Heart right ventricle (tissue), 16 donors: Measurements from ENCODE around the gene DHRS2. TPM values are rescaled to one million over a fixed set of nuclear protein-coding genes. Genes with fewer than 3 reads are reported as not detected.
"Not testable (repeated sequence)": the region's sequence is repeated elsewhere in the genome, so short reads cannot be mapped to it uniquely, and the experiment has no call there.

Experiments used
- ATAC-seq, 8 donors: fragments of 200-7000 bp; cut with Tn5 transposase; one replicate each; pipeline ENCODE4 v1.9.1; 2020; ENCODE audit warnings: mild to moderate bottlenecking in 8 of 8, moderate library complexity in 8 of 8, moderate number of reproducible peaks in 1 of 8
- DNase-seq, 2 donors: peaks; one replicate each; pipeline ENCODE4 v3.0.0-alpha.2; 2020
- H3K27ac ChIP-seq, 10 donors: fragments of 200-600 bp; sonication (generic) in 2 of 10; one replicate each; pipeline versions ENCODE4 v1.5.0 to v1.8.0; 2020 to 2022; ENCODE audit warnings: mild to moderate bottlenecking in 3 of 10
- H3K27me3 ChIP-seq, 7 donors: fragments of 200-600 bp; one replicate each; pipeline ENCODE4 v1.8.0; 2021 to 2022; ENCODE audit warnings: mild to moderate bottlenecking in 2 of 7
- H3K36me3 ChIP-seq, 9 donors: fragments of 200-600 bp; sonication (generic) in 1 of 9; one replicate each; pipeline versions ENCODE4 v1.5.0 to v1.8.0; 2020 to 2022; ENCODE audit warnings: mild to moderate bottlenecking in 2 of 9
- H3K4me1 ChIP-seq, 9 donors: fragments of 200-600 bp; sonication (generic) in 1 of 9; one replicate each; pipeline versions ENCODE4 v1.5.0 to v1.8.0; 2020 to 2022; ENCODE audit warnings: mild to moderate bottlenecking in 4 of 9
- H3K4me3 ChIP-seq, 10 donors: fragments of 200-600 bp; sonication (generic) in 2 of 10; one replicate each; pipeline versions ENCODE4 v1.5.0 to v1.8.0; 2020 to 2022; ENCODE audit warnings: mild to moderate bottlenecking in 7 of 10, moderate library complexity in 2 of 10
- H3K9me3 ChIP-seq, 11 donors: fragments of 200-600 bp in 10 of 11; sonication (generic) in 2 of 11; one replicate each; pipeline versions ENCODE4 v1.5.0 to v1.8.0; 2013 to 2022; ENCODE audit warnings: mild to moderate bottlenecking in 2 of 11, control low read depth in 1 of 11, moderate library complexity in 1 of 11
- WGBS, 2 donors: extraction: QIAGEN DNeasy Blood & Tissue Kit; methylation state at CpG; one replicate each; pipeline ENCODE4 v1.1.7; 2013; ENCODE audit warnings: inconsistent platforms in 1 of 2; 5-methylcytosine and 5-hydroxymethylcytosine counted together
- intact Hi-C, 10 donors: fragments of 100-400 bp; cut with DNase I; formaldehyde crosslinking; loops; one replicate each; pipeline versions ENCODE4 v1.11.1 to v1.14.2; 2022
- polyA plus RNA-seq, 2 donors: library from polyadenylated mRNA; stranded (reverse); fragments of 200-250 nt; gene quantifications; one replicate each; pipeline ENCODE4 v1.2.3, GENCODE V29; 2013
- total RNA-seq, 10 donors: library from RNA; stranded (reverse); fragmentation: NEBNext Ultra II Directional in 3 of 10; extraction: Animal tissue kit (Norgen Biotek cat#: 25700) in 3 of 10; gene quantifications; one replicate each; pipeline versions ENCODE4 v1.2.1 to v1.2.4, GENCODE V29; 2021 to 2023
- TF ChIP-seq, protein P1 (sequence below), 9 donors: fragments of 200-600 bp; sonication (generic) in 2 of 9; IDR thresholded peaks; one replicate each; pipeline versions ENCODE4 v1.5.0 to v1.8.0; 2021 to 2022; ENCODE audit warnings: antibody characterized with exemption in 9 of 9, mild to moderate bottlenecking in 5 of 9, moderate library complexity in 1 of 9
- donor health status: Arrhythmogenic right ventricular cardiomyopathy.
- donor health status: ischemic (EF 13 %, LVEDD 7.1; RV severe dilation, severe dysfunction).
- donor health status: healthy with polysubstance abuse.
- donor health status: DM: no; HTN: yes; CAD: no.
- donor health status: DM: no; HTN: no; CAD: no.
- donor health status: ischemic (EF 25% LVEDD 6.9; RV normal size, moderate dysfunction).
- donor health status: ischemic (EF 25% LVEDD 5.7; RV mildly dilated, moderate dysfunction).
- donor health status: healthy.
- donor health status: DM: yes; HTN: yes; CAD: no.
- donor health status: Ischemic cardiomyopathy.
- donor health status: ischemic (EF 35%, LVEDD 5.7; RV mildly dilated, moderate dysfunction).
- donor health status: nonischemic (EF 11% LVEDD 7.7; RV severe dilation, severe dysfunction).
- donor health status: DM: yes; HTN: yes; CAD: no.
- donor health status: PGD.
- donor health status: ischemic (EF 29% LVEDD 5.4; RV normal size, mild dysfunction).
- donor health status: nonischemic (EF 23%, LVEDD 6.1; RV moderate dilation, normal function).

DHRS2 gene
- total and polyA plus RNA-seq, 12 donors = 0.07 TPM; not detected in 11

DNA sequence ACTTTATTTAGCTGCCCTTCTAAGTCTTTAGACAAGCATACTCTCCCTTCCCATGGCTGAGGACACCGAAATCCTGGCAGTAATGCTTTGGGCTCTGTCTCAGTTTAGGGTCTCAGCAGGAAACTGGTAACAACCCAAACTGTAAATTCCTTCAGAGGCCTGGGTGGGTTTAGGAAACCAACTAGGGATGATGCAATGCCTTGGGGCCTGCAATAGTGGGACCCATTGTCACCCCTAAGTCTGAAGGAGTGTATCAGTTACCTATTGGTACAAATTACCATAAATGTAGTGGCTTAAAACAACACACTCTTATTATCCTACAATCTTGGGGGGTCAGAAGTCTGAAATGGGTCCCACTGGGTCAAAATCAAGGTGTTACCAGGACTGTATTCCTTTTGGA, 36.0 kb downstream of the DHRS2 start:
- Histone ChIP-seq H3K27ac (no peak overlapping the region), H3K4me1 (no peaks in the 10 kb centered on the region), H3K9me3 (no peaks in the 10 kb centered on the region), H3K27me3 (peaks cover 0 to 16% (median 0%) of the 10 kb centered on the region in 7 donors), H3K36me3 (no peaks in the 10 kb centered on the region), H3K4me3 (no peak overlapping the region)
- DNase-seq = no peak
- TF ChIP-seq, protein P1, sequence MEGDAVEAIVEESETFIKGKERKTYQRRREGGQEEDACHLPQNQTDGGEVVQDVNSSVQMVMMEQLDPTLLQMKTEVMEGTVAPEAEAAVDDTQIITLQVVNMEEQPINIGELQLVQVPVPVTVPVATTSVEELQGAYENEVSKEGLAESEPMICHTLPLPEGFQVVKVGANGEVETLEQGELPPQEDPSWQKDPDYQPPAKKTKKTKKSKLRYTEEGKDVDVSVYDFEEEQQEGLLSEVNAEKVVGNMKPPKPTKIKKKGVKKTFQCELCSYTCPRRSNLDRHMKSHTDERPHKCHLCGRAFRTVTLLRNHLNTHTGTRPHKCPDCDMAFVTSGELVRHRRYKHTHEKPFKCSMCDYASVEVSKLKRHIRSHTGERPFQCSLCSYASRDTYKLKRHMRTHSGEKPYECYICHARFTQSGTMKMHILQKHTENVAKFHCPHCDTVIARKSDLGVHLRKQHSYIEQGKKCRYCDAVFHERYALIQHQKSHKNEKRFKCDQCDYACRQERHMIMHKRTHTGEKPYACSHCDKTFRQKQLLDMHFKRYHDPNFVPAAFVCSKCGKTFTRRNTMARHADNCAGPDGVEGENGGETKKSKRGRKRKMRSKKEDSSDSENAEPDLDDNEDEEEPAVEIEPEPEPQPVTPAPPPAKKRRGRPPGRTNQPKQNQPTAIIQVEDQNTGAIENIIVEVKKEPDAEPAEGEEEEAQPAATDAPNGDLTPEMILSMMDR (IDR thresholded peaks at IDR 0.05) = no peak
- ATAC-seq = no peak
- intact Hi-C loops = no loop called here
- WGBS, 2 donors = 90 to 95% methylated on average over 1 of the region's 1 CpG

DNA sequence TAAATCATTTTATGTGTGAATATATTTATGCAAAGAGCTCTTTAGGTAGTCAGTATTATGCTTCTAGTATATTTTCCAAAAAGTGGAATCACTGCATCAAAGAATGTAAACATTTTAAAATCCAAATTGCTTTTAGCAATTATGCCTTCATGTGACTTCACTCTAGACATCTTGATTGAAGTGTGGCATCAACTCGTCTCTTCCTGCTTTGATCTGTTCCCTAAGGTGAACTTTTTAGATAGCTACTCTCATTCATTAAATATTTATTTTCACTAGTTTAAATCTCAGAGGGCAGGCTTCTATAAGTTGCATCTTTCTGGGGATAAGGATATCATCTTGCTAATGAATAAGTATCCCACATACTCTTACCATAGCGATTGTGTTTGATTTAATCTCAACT, 39.2 kb downstream of the DHRS2 start:
- H3K9me3 ChIP-seq = no peaks in the 10 kb centered on the region
- ATAC-seq = no peak
- WGBS, 2 donors = 67 to 74% methylated on average over 2 of the region's 2 CpGs
- intact Hi-C loops = no loop called here
- no peak for DNase-seq
- no peak overlapping the region for H3K27ac ChIP-seq
- peaks cover 0 to 16% (median 0%) of the 10 kb centered on the region in 7 donors for H3K27me3 ChIP-seq
- no peak overlapping the region for H3K4me3 ChIP-seq
- no peaks in the 10 kb centered on the region for H3K4me1 ChIP-seq
- no peaks in the 10 kb centered on the region for H3K36me3 ChIP-seq
- TF ChIP-seq, protein P1 (IDR thresholded peaks at IDR 0.05) = no peak

DNA sequence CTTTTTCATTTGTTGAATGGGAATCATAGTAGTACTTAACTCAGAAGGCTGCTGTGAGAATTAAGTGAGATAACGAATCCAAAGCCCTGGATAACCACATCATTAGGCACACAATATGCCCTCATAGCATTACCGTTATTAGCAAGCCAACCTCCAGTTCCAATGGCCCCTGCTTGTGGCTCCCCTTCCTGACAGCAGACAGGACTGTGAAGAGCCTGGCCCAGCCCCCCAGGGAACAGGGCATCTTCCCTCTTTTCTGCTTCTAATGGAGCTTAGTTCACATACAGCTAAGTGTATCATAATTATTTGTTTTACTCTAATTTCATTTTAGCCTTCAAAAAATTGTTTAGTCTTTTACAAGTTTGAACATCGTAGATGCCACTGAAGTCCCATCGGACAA, 39.7 kb downstream of the DHRS2 start:
- H3K9me3 ChIP-seq = no peaks in the 10 kb centered on the region
- no peak overlapping the region for H3K4me3 ChIP-seq
- ATAC-seq (no peak), DNase-seq (no peak)
- intact Hi-C loops = no loop called here
- no peaks in the 10 kb centered on the region for H3K36me3 ChIP-seq
- TF ChIP-seq, protein P1 (IDR thresholded peaks at IDR 0.05) = no peak
- H3K4me1 ChIP-seq = no peaks in the 10 kb centered on the region
- H3K27me3 ChIP-seq = peaks cover 0 to 16% (median 0%) of the 10 kb centered on the region in 7 donors
- WGBS, 2 donors = 83 to 92% methylated on average over 4 of the region's 4 CpGs
- no peak overlapping the region for H3K27ac ChIP-seq

DNA sequence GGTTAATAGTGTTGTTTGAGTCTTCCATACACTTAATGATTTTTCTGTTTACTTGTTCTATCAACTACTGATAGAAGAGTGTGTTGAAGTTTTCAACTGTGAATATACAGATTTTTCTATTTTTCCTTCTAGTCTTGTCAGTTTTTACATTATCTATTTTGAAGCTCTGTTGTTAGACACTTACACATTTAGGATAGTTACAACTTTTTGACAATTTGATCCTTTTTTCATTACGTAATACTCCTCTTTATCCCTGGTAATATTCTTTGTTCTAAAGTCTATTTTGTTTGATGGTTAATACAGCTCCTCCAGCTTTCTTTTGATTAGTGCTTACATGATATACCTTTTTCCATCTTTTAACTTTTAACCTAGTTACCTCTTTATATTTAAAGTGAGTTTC, 45.2 kb downstream of the DHRS2 start:
- DNase-seq (no peak), ATAC-seq (no peak)
- Histone ChIP-seq H3K27ac (no peak overlapping the region), H3K27me3 (peaks cover 0 to 16% (median 0%) of the 10 kb centered on the region in 7 donors), H3K36me3 (no peaks in the 10 kb centered on the region), H3K4me3 (no peak overlapping the region), H3K9me3 (no peaks in the 10 kb centered on the region), H3K4me1 (no peaks in the 10 kb centered on the region)
- TF ChIP-seq, protein P1 (IDR thresholded peaks at IDR 0.05) = no peak
- 91% methylated on average over 1 of the region's 1 CpG for WGBS, 2 donors
- intact Hi-C loops = no loop called here

DNA sequence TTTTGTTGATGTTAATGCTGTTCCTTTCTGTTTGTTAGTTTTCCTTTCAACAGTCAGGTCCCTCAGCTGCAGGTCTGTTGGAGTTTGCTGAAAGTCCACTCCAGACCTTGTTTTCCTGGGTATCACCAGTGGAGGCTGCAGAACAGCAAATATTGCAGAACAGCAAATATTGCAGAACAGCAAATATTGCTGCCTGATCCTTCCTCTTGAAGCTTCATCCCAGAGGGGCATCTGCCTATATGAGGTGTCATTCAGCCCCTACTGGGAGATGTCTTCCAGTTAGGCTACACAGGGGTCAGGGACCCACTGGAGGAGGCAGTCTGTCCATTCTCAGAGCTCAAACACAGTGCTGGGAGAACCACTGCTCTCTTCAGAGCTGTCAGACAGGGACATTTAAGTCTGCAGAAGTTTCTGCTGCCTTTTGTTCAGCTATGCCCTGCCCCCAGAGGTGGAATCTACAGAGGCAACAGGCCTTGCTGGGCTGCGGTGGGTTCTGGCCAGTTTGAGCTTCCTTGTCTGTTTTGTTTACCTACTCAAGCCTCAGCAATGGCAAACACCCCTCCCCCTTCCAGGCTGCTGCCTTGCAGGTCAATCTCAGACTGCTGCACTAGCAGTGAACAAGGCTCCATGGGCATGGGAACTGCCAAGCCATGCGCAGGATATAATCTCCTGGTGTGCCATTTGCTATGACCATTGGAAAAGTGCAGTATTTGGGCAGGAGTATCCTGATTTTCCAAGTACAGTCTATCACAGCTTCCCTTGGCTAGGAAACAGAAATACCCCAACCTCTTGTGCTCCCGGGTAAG, 53.7 kb downstream of the DHRS2 start:
- H3K27ac ChIP-seq, H3K36me3 ChIP-seq, H3K27me3 ChIP-seq, H3K4me3 ChIP-seq, intact Hi-C loops, ATAC-seq, DNase-seq, H3K9me3 ChIP-seq: not testable (repeated sequence)
- H3K4me1 ChIP-seq = peaks cover 0 to 15% (median 9%) of the 10 kb centered on the region in 9 donors
- WGBS, 2 donors = 93% methylated on average over 3 of the region's 3 CpGs
